IMR-90 (cell line): ENCODE data around the gene TUBB2B. TPM values are rescaled to one million over a fixed set of nuclear protein-coding genes. Genes with fewer than 3 reads are reported as not detected.

Experiments
- ATAC-seq: fragments of 200-7000 bp; cut with Tn5 transposase; 2 replicates; pipeline ENCODE4 v1.9.1; 2020; ENCODE audit warnings: low read depth, mild to moderate bottlenecking, moderate library complexity
- BruUV-seq: library from RNA; stranded (reverse); fragments of 400-500 nt; replicated peaks from 2 replicates; lab custom pipeline; 2021; lab: Mats Ljungman, UMichigan
- CTCF ChIA-PET: fragments of 300-600 bp; formaldehyde crosslinking; extraction: SDS; loops from one replicate; lab custom pipeline; 2021; ENCODE audit warnings: antibody characterized with exemption; lab: Yijun Ruan, JAX
- POLR2A ChIA-PET: fragments of 300-600 bp; sonication (Branson Sonifier 250); formaldehyde crosslinking; loops from one replicate; lab custom pipeline; 2022; ENCODE audit warnings: antibody characterized with exemption; ENCODE audit not compliant: unreplicated experiment; lab: Charles Lee
- DNase-seq: peaks from one replicate; pipeline ENCODE4 v3.0.0; 2013
- H2AFZ ChIP-seq: replicated peaks from 2 replicates; pipeline ENCODE3; 2013; ENCODE audit warnings: low read length, mild to moderate bottlenecking; ENCODE audit not compliant: poor library complexity
- H2AK5ac ChIP-seq: 2 replicates; pipeline ENCODE4 v1.6.1; 2013; ENCODE audit warnings: low read depth, low read length, inconsistent platforms
- H2AK9ac ChIP-seq: replicated peaks from 2 replicates; pipeline ENCODE3; 2013; ENCODE audit warnings: mild to moderate bottlenecking, low read depth, low read length, moderate library complexity; ENCODE audit not compliant: poor library complexity
- H2BK120ac ChIP-seq: 2 replicates; pipeline ENCODE4 v1.6.1; 2013; ENCODE audit warnings: low read depth, low read length, inconsistent platforms
- H2BK15ac ChIP-seq: 3 replicates; pipeline ENCODE4 v1.6.1; 2013; ENCODE audit warnings: low read depth, low read length, inconsistent platforms
- H2BK20ac ChIP-seq: 2 replicates; pipeline ENCODE4 v1.6.1; 2013; ENCODE audit warnings: low read depth, mild to moderate bottlenecking, inconsistent platforms, low read length, moderate library complexity
- H2BK5ac ChIP-seq: 2 replicates; pipeline ENCODE4 v1.6.1; 2013; ENCODE audit warnings: mild to moderate bottlenecking, low read depth, low read length, inconsistent platforms; ENCODE audit not compliant: poor library complexity, severe bottlenecking
- H3K14ac ChIP-seq: replicated peaks from 2 replicates; pipeline ENCODE4 v1.6.1; 2013; ENCODE audit warnings: low read depth, low read length, inconsistent platforms
- H3K18ac ChIP-seq: 2 replicates; pipeline ENCODE4 v1.6.1; 2013; ENCODE audit warnings: low read depth, low read length, control low read depth
- H3K23ac ChIP-seq: 2 replicates; pipeline ENCODE4 v1.6.1; 2013; ENCODE audit warnings: low read depth, low read length, inconsistent platforms
- H3K27ac ChIP-seq: 2 replicates; pipeline ENCODE4 v1.5.1; 2013; ENCODE audit warnings: mild to moderate bottlenecking, control low read depth, low read length; ENCODE audit not compliant: insufficient read depth
- H3K27me3 ChIP-seq: 2 replicates; pipeline ENCODE4 v1.6.1; 2013; ENCODE audit warnings: low read length; ENCODE audit not compliant: control insufficient read depth, insufficient read depth
- H3K36me3 ChIP-seq: 2 replicates; pipeline ENCODE4 v1.6.1; 2013; ENCODE audit warnings: low read length, mixed read lengths; ENCODE audit not compliant: control insufficient read depth, insufficient read depth
- H3K4ac ChIP-seq: 2 replicates; pipeline ENCODE4 v1.6.1; 2013; ENCODE audit warnings: low read depth, low read length, inconsistent platforms
- H3K4me1 ChIP-seq: 2 replicates; pipeline ENCODE4 v1.6.1; 2013; ENCODE audit warnings: low read length, mixed read lengths; ENCODE audit not compliant: control insufficient read depth, insufficient read depth
- H3K4me2 ChIP-seq: 2 replicates; pipeline ENCODE4 v1.6.1; 2013; ENCODE audit warnings: low read depth, mild to moderate bottlenecking, control low read depth, low read length, moderate library complexity
- H3K4me3 ChIP-seq: 2 replicates; pipeline ENCODE4 v1.5.1; 2013; ENCODE audit warnings: low read depth, mild to moderate bottlenecking, control low read depth, low read length, moderate library complexity; ENCODE audit not compliant: insufficient read depth
- H3K56ac ChIP-seq: 2 replicates; pipeline ENCODE4 v1.6.1; 2013; ENCODE audit warnings: low read length, inconsistent platforms; ENCODE audit not compliant: insufficient read depth; ENCODE audit errors: extremely low read depth
- H3K79me1 ChIP-seq, 2 experiments: 2 replicates each; pipeline ENCODE4 v1.6.1; 2013; ENCODE audit warnings: low read length in 2 of 2, inconsistent platforms in 1 of 2, low read depth in 1 of 2
- H3K9ac ChIP-seq: 2 replicates; pipeline ENCODE4 v1.6.1; 2013; ENCODE audit warnings: low read depth, low read length, control low read depth
- H3K9me1 ChIP-seq: 2 replicates; pipeline ENCODE4 v1.6.1; 2013; ENCODE audit warnings: low read length, inconsistent platforms; ENCODE audit not compliant: insufficient read depth
- H3K9me3 ChIP-seq: 2 replicates; pipeline ENCODE4 v1.6.1; 2013; ENCODE audit warnings: low read length; ENCODE audit not compliant: control insufficient read depth, insufficient read depth
- H4K20me1 ChIP-seq: 2 replicates; pipeline ENCODE4 v1.6.1; 2013; ENCODE audit warnings: low read length, inconsistent platforms; ENCODE audit not compliant: insufficient read depth
- H4K5ac ChIP-seq: 2 replicates; pipeline ENCODE4 v1.6.1; 2013; ENCODE audit warnings: mild to moderate bottlenecking, low read depth, low read length, control low read depth
- H4K8ac ChIP-seq, 2 experiments: 2 replicates each; pipeline ENCODE4 v1.6.1; 2013; ENCODE audit warnings: low read depth in 2 of 2, low read length in 2 of 2, control low read depth in 1 of 2, inconsistent platforms in 1 of 2
- H4K91ac ChIP-seq: 2 replicates; pipeline ENCODE4 v1.6.1; 2013; ENCODE audit warnings: low read depth, low read length, inconsistent platforms; ENCODE audit not compliant: insufficient read depth
- BHLHE40 ChIP-seq: fragments of 150-350 bp; IDR thresholded peaks from 2 replicates; pipeline ENCODE4 v1.6.1; 2016; ENCODE audit warnings: mild to moderate bottlenecking, low read depth, low read length
- CEBPB ChIP-seq: IDR thresholded peaks from 2 replicates; pipeline ENCODE4 v1.6.1; 2012; ENCODE audit warnings: low read depth, low read length, improper control_type of control experiment
- CHD1 ChIP-seq: IDR thresholded peaks from 2 replicates; pipeline ENCODE4 v1.6.1; 2012; ENCODE audit warnings: low read depth, low read length, improper control_type of control experiment
- ELK1 ChIP-seq: fragments of 150-350 bp; IDR thresholded peaks from 2 replicates; pipeline ENCODE4 v1.6.1; 2016; ENCODE audit warnings: low read depth, mild to moderate bottlenecking, low read length, moderate library complexity, borderline replicate concordance
- FOS ChIP-seq: fragments of 150-350 bp; IDR thresholded peaks from 2 replicates; pipeline ENCODE4 v1.6.1; 2016; ENCODE audit warnings: low read depth, low read length
- MAFK ChIP-seq: IDR thresholded peaks from 2 replicates; pipeline ENCODE4 v1.6.1; 2012; ENCODE audit warnings: low read depth, low read length, improper control_type of control experiment
- MAZ ChIP-seq: IDR thresholded peaks from 2 replicates; pipeline ENCODE4 v1.6.1; 2012; ENCODE audit warnings: low read depth, mild to moderate bottlenecking, low read length, improper control_type of control experiment, moderate library complexity, borderline replicate concordance
- MXI1 ChIP-seq: IDR thresholded peaks from 2 replicates; pipeline ENCODE4 v1.6.1; 2012; ENCODE audit warnings: low read depth, mild to moderate bottlenecking, low read length, moderate library complexity, borderline replicate concordance
- NFE2L2 ChIP-seq: fragments of 150-350 bp; IDR thresholded peaks from 2 replicates; pipeline ENCODE4 v1.6.1; 2016; ENCODE audit warnings: low read depth, mild to moderate bottlenecking, low read length
- POLR2A ChIP-seq: IDR thresholded peaks from 2 replicates; pipeline ENCODE4 v1.6.1; 2012; ENCODE audit warnings: mild to moderate bottlenecking, low read depth, low read length
- RAD21 ChIP-seq: IDR thresholded peaks from 2 replicates; pipeline ENCODE4 v1.6.1; 2012; ENCODE audit warnings: low read length, improper control_type of control experiment
- RCOR1 ChIP-seq: IDR thresholded peaks from 2 replicates; pipeline ENCODE4 v1.6.1; 2012; ENCODE audit warnings: mild to moderate bottlenecking, low read length, improper control_type of control experiment; ENCODE audit not compliant: insufficient replicate concordance
- RFX5 ChIP-seq: IDR thresholded peaks from 2 replicates; pipeline ENCODE4 v1.8.0; 2012; ENCODE audit warnings: low read depth, mild to moderate bottlenecking, low read length, moderate library complexity
- SMC3 ChIP-seq: fragments of 150-350 bp; IDR thresholded peaks from 2 replicates; pipeline ENCODE4 v1.6.1; 2016; ENCODE audit warnings: low read depth, mild to moderate bottlenecking, antibody characterized with exemption, low read length, moderate library complexity
- WGBS, 2 experiments: methylation state at CpG; one replicate each; pipeline versions ENCODE4 v1.1.5 to v1.1.7; 2013; ENCODE audit warnings: missing lambda C conversion rate in 2 of 2; ENCODE audit not compliant: insufficient read length in 1 of 2; ENCODE audit errors: extremely low coverage in 2 of 2; 5-methylcytosine and 5-hydroxymethylcytosine counted together
- dilution Hi-C: fragments of 300-500 bp; cut with HindIII; formaldehyde crosslinking; loops from one replicate; pipeline ENCODE4 v1.14.3; 2018; ENCODE audit warnings: low sequenced_read_pairs; ENCODE audit not compliant: unreplicated experiment
- in situ Hi-C: fragments of 300-500 bp; cut with MboI; formaldehyde crosslinking; loops from 3 replicates; pipeline ENCODE4 v1.14.3; 2019; ENCODE audit warnings: low sequenced_read_pairs, inconsistent platforms, mixed read lengths
- intact Hi-C: fragments of 100-400 bp; cut with micrococcal nuclease; formaldehyde crosslinking; loops from 2 replicates; pipeline ENCODE4 v1.10.0; 2022
- polyA plus RNA-seq, 3 experiments: library from polyadenylated mRNA; depleted of rRNA; stranded (reverse); fragments of >200 nt; gene quantifications; 2 replicates each; pipeline ENCODE4 v1.2.3, GENCODE V29; 2012; ENCODE audit warnings: low replicate concordance in 1 of 3
- total RNA-seq: library from RNA; depleted of rRNA; stranded (reverse); fragments of >200 nt; gene quantifications from 2 replicates; pipeline ENCODE4 v1.2.3, GENCODE V29; 2012
- TF ChIP-seq, protein P1 (sequence below): fragments of 150-350 bp; IDR thresholded peaks from 2 replicates; pipeline ENCODE4 v1.6.1; 2017; ENCODE audit warnings: mild to moderate bottlenecking, antibody characterized with exemption, low read length, low read depth
- TF ChIP-seq, protein P2 (sequence below): conservative IDR thresholded peaks from 2 replicates; pipeline ENCODE4 v1.5.1; 2012; ENCODE audit warnings: mild to moderate bottlenecking, low read depth, low read length, improper control_type of control experiment

The TUBB2B gene
- total and polyA plus RNA-seq, 2 of the 4 experiments (the other 2 are of a cell fraction), result 13.6 to 21.1 TPM

DNA sequence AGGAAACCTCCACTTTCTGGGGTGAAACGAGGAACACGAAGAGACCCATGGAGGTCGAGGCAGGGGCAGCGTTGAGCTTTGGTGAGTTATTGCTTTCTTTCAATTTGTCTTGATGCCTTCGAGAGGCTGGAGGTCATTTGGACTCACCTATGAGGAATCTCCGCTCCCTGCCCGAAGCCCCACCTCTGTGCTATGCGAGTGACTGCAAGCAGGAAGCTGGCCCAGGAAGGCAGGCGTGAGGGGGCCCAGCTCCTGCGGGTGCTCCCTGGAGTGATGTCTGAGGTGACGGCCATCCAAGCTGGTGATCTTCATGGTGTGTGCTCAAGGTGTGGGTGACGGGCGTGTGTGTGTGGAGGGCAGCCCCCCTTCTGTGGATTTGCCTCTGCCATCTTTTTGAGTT is 44.3 kb upstream of the TUBB2B start:
- Histone ChIP-seq H3K14ac (no peak overlapping the region), H2AFZ (no peak overlapping the region), H2BK15ac (no peak overlapping the region), H3K9me1 (no peaks in the 10 kb centered on the region), H2AK9ac (no peak overlapping the region), H3K56ac (no peak overlapping the region), H3K4me3 (no peak overlapping the region), H3K9me3 (no peaks in the 10 kb centered on the region), H2BK5ac (no peak overlapping the region), H3K4ac (no peak overlapping the region), H2BK120ac (no peak overlapping the region), H4K91ac (no peak overlapping the region), H2BK20ac (no peak overlapping the region), H4K20me1 (no peaks in the 10 kb centered on the region; the same call in none of the 2 replicates), H3K27ac (no peak overlapping the region), H3K4me2 (no peak overlapping the region), H3K4me1 (no peaks in the 10 kb centered on the region), H3K27me3 (no peaks in the 10 kb centered on the region), H4K8ac (no peak overlapping the region), H2AK5ac (no peak overlapping the region), H3K79me1 (peaks cover 9 to 23% of the 10 kb centered on the region in 2 experiments), H3K36me3 (peaks cover 29% of the 10 kb centered on the region), H3K9ac (no peak overlapping the region), H3K18ac (no peak overlapping the region), H3K23ac (no peak overlapping the region), H4K5ac (no peak overlapping the region)
- DNase-seq (no peak), ATAC-seq (no peak)
- intact Hi-C loops (no loop called here), dilution Hi-C loops (no loop called here), in situ Hi-C loops (loop anchor here (5.0 kb wide), 1 partner anchor 736 kb away; no protein-coding TSS in a partner anchor)
- ChIA-PET POLR2A (no interaction called here), CTCF (no interaction called here)
- BruUV-seq, result no TSS peak
- TF ChIP-seq, protein P1, sequence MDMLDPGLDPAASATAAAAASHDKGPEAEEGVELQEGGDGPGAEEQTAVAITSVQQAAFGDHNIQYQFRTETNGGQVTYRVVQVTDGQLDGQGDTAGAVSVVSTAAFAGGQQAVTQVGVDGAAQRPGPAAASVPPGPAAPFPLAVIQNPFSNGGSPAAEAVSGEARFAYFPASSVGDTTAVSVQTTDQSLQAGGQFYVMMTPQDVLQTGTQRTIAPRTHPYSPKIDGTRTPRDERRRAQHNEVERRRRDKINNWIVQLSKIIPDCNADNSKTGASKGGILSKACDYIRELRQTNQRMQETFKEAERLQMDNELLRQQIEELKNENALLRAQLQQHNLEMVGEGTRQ, result no peak
- TF ChIP-seq RCOR1 (no peak), SMC3 (no peak), ELK1 (no peak), MAZ (no peak), CEBPB (no peak), MXI1 (no peak), FOS (no peak), RFX5 (no peak), RAD21 (no peak), BHLHE40 (no peak), MAFK (no peak), POLR2A (no peak), NFE2L2 (no peak), CHD1 (no peak)
- TF ChIP-seq, protein P2, sequence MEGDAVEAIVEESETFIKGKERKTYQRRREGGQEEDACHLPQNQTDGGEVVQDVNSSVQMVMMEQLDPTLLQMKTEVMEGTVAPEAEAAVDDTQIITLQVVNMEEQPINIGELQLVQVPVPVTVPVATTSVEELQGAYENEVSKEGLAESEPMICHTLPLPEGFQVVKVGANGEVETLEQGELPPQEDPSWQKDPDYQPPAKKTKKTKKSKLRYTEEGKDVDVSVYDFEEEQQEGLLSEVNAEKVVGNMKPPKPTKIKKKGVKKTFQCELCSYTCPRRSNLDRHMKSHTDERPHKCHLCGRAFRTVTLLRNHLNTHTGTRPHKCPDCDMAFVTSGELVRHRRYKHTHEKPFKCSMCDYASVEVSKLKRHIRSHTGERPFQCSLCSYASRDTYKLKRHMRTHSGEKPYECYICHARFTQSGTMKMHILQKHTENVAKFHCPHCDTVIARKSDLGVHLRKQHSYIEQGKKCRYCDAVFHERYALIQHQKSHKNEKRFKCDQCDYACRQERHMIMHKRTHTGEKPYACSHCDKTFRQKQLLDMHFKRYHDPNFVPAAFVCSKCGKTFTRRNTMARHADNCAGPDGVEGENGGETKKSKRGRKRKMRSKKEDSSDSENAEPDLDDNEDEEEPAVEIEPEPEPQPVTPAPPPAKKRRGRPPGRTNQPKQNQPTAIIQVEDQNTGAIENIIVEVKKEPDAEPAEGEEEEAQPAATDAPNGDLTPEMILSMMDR, result no peak
- 98% methylated on average over 8 of the region's 13 CpGs; no CpG with 5 or more reads in 1 of the 2 experiments for WGBS, 2 experiments
